Gastrocnemius medialis (tissue), 4 donors: ENCODE measurements around the gene BRS3. TPM values are rescaled to one million over a fixed set of nuclear protein-coding genes. Genes with fewer than 3 reads are reported as not detected.

Experiments
- ATAC-seq, 2 donors: fragments of 150-250 bp; one replicate each; pipeline ENCODE4 v1.9.1; 2016
- DNase-seq, 2 donors: peaks; one replicate each; pipeline ENCODE4 v3.0.0-alpha.2; 2019
- H3K27ac ChIP-seq, 4 donors: fragments of 200-600 bp; sonication (generic); 1 replicate in 1 of 4; 2 replicates in 3 of 4; pipeline ENCODE4 v1.5.1; 2016 to 2018; ENCODE audit warnings: mild to moderate bottlenecking in 2 of 4, moderate library complexity in 1 of 4
- H3K27me3 ChIP-seq, 3 donors: fragments of 200-600 bp; sonication (generic) in 2 of 3; 1 replicate in 1 of 3; 2 replicates in 2 of 3; pipeline versions ENCODE4 v1.5.1 to v1.6.0; 2016 to 2019; ENCODE audit warnings: mild to moderate bottlenecking in 1 of 3, moderate library complexity in 1 of 3
- H3K36me3 ChIP-seq, 2 donors: fragments of 200-600 bp; sonication (generic) in 1 of 2; one replicate each; pipeline ENCODE4 v1.5.1; 2017 to 2018
- H3K4me1 ChIP-seq, 2 donors: fragments of 200-600 bp; sonication (generic) in 1 of 2; one replicate each; pipeline ENCODE4 v1.5.1; 2016 to 2017; ENCODE audit warnings: mild to moderate bottlenecking in 2 of 2
- H3K4me3 ChIP-seq, 4 donors: fragments of 200-600 bp; sonication (generic) in 3 of 4; 1 replicate in 1 of 4; 2 replicates in 3 of 4; pipeline ENCODE4 v1.5.1; 2016 to 2019; ENCODE audit warnings: mild to moderate bottlenecking in 2 of 4
- H3K9me3 ChIP-seq, 3 donors: fragments of 200-600 bp; sonication (generic) in 2 of 3; 1 replicate in 1 of 3; 2 replicates in 2 of 3; pipeline ENCODE4 v1.5.1; 2016 to 2019
- CTCF ChIP-seq, 5 experiments: fragments of 450-650 bp in 3 of 5; fragments of 200-600 bp in 2 of 5; sonication (generic) in 2 of 5; IDR thresholded peaks in 4 of 5; conservative IDR thresholded peaks in 1 of 5; 1 replicate in 4 of 5; 2 replicates in 1 of 5; pipeline ENCODE4 v1.5.1; 2016 to 2019; ENCODE audit warnings: antibody characterized with exemption in 5 of 5, mild to moderate bottlenecking in 3 of 5, moderate library complexity in 3 of 5
- POLR2A ChIP-seq, 2 donors: fragments of 450-650 bp; IDR thresholded peaks; one replicate each; pipeline ENCODE4 v1.6.1; 2017; ENCODE audit warnings: antibody characterized with exemption in 2 of 2, mild to moderate bottlenecking in 2 of 2, moderate library complexity in 2 of 2
- in situ Hi-C, 4 donors: fragments of 200-750 bp; cut with MboI; loops; one replicate each; pipeline versions ENCODE4 v1.15.0 to v1.8.0; 2017; ENCODE audit warnings: low sequenced_read_pairs in 4 of 4
- intact Hi-C: fragments of 100-400 bp; cut with DNase I; formaldehyde crosslinking; loops from one replicate; pipeline ENCODE4 v1.15.1; 2023; ENCODE audit warnings: low total_unique reads
- total RNA-seq, 4 donors: library from RNA; depleted of rRNA; stranded (reverse); fragments of >200 nt; gene quantifications; one replicate each; pipeline versions ENCODE4 v1.1.0 to v1.2.3, GENCODE V29; 2016

The BRS3 gene
- total RNA-seq, 4 donors from 2014 or later = not detected

GRCh38 chrX:136447968-136448367, 39.8 kb upstream of the BRS3 start:
- DNase-seq = no peak
- intact Hi-C loops = no loop called here
- no peak for TF ChIP-seq CTCF (IDR thresholded peaks at IDR 0.05 in 4 of 5, conservative IDR thresholded peaks at IDR 0.05 in 1 of 5)
- TF ChIP-seq POLR2A (IDR thresholded peaks at IDR 0.05) = no peak

GRCh38 chrX:136450050-136450830, 37.5 kb upstream of the BRS3 start:
- Histone ChIP-seq H3K27ac (no peak overlapping the region), H3K36me3 (no peaks in the 10 kb centered on the region), H3K4me1 (no peaks in the 10 kb centered on the region), H3K27me3 (no peaks in the 10 kb centered on the region), H3K9me3 (no peaks in the 10 kb centered on the region), H3K4me3 (no peak overlapping the region)
- no peak for ATAC-seq
- in situ Hi-C loops (no loop called here), intact Hi-C loops (no loop called here)
- TF ChIP-seq CTCF (IDR thresholded peaks at IDR 0.05 in 4 of 5, conservative IDR thresholded peaks at IDR 0.05 in 1 of 5) = no peak
- no peak for TF ChIP-seq POLR2A (IDR thresholded peaks at IDR 0.05)
- no peak for DNase-seq

More at GRCh38 chrX:136447968-136448367, 39.8 kb upstream of the BRS3 start:
- H3K4me3 ChIP-seq = no peak overlapping the region
- in situ Hi-C loops = no loop called here
- no peaks in the 10 kb centered on the region for H3K36me3 ChIP-seq
- no peak for ATAC-seq
- H3K27me3 ChIP-seq = no peaks in the 10 kb centered on the region
- no peak overlapping the region for H3K27ac ChIP-seq
- H3K4me1 ChIP-seq = no peaks in the 10 kb centered on the region
- H3K9me3 ChIP-seq = no peaks in the 10 kb centered on the region

- Histone ChIP-seq H3K4me3 (no peak overlapping the region), H3K27ac (no peak overlapping the region), H3K36me3 (no peaks in the 10 kb centered on the region), H3K9me3 (no peaks in the 10 kb centered on the region), H3K27me3 (no peaks in the 10 kb centered on the region), H3K4me1 (no peaks in the 10 kb centered on the region)
- intact Hi-C loops = no loop called here
- in situ Hi-C loops = no loop called here
- ATAC-seq (no peak), DNase-seq (no peak)
- no peak for TF ChIP-seq CTCF (IDR thresholded peaks at IDR 0.05 in 4 of 5, conservative IDR thresholded peaks at IDR 0.05 in 1 of 5)
- no peak for TF ChIP-seq POLR2A (IDR thresholded peaks at IDR 0.05)
Observed at GRCh38 chrX:136452614-136453013, 35.1 kb upstream of the BRS3 start.

GRCh38 chrX:136453114-136453513, 34.6 kb upstream of the BRS3 start:
- H3K4me3 ChIP-seq = no peak overlapping the region
- in situ Hi-C loops = no loop called here
- TF ChIP-seq POLR2A (IDR thresholded peaks at IDR 0.05) = no peak
- TF ChIP-seq CTCF (IDR thresholded peaks at IDR 0.05 in 4 of 5, conservative IDR thresholded peaks at IDR 0.05 in 1 of 5) = no peak

More at GRCh38 chrX:136453114-136453513, 34.6 kb upstream of the BRS3 start:
- DNase-seq (no peak), ATAC-seq (no peak)
- H3K27me3 ChIP-seq = no peaks in the 10 kb centered on the region
- no peak overlapping the region for H3K27ac ChIP-seq
- intact Hi-C loops = no loop called here
- no peaks in the 10 kb centered on the region for H3K4me1 ChIP-seq
- H3K36me3 ChIP-seq = no peaks in the 10 kb centered on the region
- no peaks in the 10 kb centered on the region for H3K9me3 ChIP-seq
